Measurements from ENCODE around the gene GPR55.

Gene GPR55

DNA sequence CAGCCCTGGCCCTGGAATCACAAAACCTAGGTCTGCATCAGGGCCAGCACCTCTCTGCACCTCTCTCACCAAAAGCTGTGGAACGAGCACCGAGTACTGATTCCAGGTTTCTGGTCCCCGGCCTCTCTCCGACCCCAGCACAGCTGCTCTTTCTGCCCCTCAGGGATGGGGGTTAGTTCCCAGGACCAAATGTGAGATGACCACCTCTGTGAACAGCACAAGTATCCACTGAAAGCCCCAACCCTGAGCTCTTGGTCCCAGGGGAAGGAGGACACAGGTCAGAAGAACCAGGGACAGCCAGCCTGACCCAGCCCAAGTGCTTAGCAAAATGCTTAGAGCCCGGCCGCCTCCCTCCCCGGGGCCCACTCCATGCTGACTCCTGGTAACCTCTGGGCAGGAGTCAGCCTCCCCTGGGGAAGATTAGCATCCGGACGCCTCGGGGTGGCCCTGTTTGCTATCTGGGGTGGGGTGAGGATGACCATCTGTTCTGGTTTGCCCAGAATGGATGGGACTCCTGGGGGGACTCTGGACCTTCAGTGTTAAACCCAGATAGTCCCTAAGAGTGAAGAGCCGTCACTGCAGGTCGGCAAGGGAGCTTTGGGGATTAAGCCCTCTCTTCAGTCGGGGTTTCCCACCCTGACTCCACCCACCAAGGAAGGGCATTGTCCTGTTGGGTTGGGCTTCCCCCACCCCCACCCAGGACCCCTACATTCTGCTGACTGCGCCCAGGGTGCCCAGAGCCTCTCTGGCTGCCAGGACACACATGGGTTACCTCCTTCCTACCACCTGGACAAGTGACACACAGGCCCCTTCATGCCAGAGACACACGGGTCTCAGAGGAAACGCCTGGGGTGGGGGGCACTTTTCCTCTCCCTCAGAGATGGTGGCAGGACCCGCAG is 9.4 kb upstream of the GPR55 start:
- DNase-seq, result peak; percentile 53

DNA sequence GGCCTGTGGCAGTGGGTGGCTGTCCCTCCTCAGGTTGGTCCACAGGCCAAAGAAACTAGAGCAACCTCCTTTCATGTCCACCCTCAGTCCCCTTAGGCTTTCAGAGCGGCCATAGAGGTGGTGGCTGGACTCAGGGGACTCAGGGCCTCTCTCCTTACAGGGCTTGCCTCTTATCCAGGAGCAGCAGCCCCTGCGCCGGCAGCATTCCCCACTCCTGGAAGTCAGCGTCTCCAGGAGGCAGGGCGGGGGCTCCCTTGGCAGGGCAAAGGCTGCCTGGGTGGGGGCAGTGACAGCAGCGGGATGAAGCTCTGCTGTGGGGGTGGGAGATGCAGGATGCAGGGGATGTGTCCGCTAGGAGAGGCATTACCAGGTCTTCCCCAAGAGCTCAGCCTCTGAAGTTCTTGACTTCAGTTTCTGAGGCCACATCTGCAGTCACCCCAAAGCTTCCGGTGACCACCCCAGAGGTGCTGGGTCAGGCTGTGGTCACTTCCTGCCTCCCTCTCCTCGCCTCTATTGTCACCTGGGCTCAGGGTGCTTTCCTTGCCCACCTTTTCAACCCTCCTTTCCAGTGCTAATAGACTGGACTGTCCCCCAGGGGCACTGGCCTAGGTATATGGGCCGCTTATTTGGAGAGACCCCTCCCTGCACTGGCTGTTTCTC is 8.6 kb upstream of the GPR55 start:
- peak; percentile 56 for DNase-seq

DNA sequence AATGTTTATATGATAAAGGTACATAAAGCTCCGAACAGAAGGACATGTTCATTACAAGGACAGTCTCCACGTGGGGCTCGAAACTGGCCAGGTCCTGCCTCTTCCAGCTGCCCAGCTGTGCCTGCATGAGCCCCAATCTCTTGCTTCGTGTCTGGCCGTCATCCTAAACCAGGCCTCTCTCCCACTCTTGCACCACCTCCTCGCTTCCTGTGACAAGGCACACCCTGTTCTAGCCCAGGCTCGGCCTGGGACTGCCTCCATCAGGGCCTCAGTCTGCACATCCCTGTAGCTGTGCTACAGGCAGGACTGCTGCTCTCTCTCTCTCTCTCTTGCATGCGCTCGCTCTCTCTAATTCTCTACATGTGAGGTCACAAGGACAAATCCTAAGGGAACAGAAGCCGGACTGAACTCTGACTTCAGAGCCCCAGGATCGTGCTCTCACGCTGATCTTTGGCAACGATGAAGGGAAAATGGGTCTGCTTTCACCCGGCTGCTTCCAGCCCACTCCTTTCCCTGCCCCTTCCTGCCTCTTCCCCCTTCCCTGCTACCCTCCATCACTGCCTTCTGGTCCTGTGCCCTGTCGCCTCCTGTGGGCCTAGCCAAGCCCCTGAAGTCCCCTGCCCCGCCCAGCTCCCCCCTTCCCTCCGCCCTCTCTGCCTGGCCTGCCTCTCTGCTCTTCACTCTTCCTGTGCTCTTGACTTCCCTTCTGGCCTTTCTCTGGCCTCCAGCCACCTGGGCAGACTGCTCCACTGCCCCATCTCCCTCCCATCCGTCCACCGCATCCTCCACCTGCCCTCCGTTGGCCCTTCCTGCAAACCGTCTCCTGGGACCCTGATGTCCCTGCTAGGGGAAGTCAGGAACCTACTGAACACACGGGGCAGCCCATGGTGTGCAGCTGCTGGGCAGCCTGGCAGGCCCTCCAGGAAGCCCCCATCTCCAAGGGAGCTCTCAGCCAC is 7.8 kb upstream of the GPR55 start:
- peak; percentile 58 for DNase-seq

DNA sequence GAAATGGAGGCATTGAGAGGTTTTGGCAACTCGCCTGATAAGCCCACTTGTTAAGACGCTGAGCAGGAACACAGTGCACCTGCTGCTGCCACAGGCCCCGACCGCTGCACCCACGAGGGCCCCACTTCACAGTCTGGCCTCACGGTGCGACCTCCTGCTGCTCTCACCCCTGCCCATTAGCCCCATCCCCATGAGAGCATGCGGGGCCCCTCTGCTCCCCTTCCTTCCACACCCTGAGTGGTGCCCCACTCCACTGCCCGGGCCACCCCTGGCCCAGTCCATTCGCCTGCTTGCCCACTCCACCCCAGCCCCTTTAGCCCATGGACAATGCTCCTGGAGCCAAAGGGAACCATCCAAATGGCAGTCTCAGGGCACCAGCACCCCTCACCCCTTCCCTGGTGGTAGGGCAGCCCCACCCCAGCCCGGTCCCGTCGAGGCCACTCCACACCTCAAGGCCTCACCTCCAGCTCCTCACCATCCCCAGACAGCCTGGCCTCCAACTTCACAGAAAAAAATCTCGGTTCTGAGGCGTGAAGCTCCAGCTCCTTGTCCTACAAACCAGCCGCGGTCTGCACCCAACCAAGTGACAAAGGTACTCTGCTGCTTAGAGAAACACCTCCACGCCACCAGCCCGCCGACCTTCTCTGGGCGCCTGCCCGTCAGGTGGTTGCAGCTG is 6.7 kb upstream of the GPR55 start:
- DNase-seq, result peak; percentile 57

- peak; percentile 59 for DNase-seq
Observed at GRCh38 chr2:230930928-230931555, 6.0 kb upstream of the GPR55 start.

- DNase-seq, result peak; percentile 45
Observed at GRCh38 chr2:230930149-230930780, 5.2 kb upstream of the GPR55 start.

GRCh38 chr2:230929381-230930148 is 4.5 kb upstream of the GPR55 start:
- peak; percentile 56 for DNase-seq

GRCh38 chr2:230928701-230929380 is 3.8 kb upstream of the GPR55 start:
- DNase-seq, result peak; percentile 54

GRCh38 chr2:230927711-230928341 is 2.8 kb upstream of the GPR55 start:
- peak; percentile 68 for DNase-seq

- peak; percentile 84 for DNase-seq
Observed at GRCh38 chr2:230925879-230926765, 1.1 kb upstream of the GPR55 start.

DNA sequence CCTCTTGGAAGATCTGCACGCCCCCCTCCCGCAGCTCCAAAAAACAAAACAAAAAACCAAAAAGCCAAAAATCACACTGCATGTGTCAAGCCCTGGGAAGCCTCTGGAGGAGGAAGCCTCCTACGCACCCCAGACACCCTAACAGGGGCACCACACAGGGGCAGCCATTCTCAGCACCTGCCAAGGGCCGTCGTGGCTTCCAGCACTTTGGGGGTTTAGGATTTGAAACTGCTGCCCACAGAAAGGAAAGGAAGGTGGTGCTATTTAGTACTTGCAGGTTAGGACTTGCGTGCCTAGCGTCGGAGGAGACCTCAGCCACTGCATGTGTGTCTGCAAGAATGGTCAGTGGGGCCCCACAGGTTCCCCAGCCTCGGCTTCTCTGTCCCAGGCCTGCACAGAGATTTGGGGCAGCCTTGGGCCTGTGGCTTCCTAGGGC is 419 bp upstream of the GPR55 start:
- DNase-seq, result peak; percentile 83

- DNase-seq, result no peak
Observed at GRCh38 chr2:230924092-230924469, 961 bp downstream of the GPR55 start.

- DNase-seq, result peak; percentile 60
Observed at GRCh38 chr2:230922951-230923717, 1.9 kb downstream of the GPR55 start.

DNA sequence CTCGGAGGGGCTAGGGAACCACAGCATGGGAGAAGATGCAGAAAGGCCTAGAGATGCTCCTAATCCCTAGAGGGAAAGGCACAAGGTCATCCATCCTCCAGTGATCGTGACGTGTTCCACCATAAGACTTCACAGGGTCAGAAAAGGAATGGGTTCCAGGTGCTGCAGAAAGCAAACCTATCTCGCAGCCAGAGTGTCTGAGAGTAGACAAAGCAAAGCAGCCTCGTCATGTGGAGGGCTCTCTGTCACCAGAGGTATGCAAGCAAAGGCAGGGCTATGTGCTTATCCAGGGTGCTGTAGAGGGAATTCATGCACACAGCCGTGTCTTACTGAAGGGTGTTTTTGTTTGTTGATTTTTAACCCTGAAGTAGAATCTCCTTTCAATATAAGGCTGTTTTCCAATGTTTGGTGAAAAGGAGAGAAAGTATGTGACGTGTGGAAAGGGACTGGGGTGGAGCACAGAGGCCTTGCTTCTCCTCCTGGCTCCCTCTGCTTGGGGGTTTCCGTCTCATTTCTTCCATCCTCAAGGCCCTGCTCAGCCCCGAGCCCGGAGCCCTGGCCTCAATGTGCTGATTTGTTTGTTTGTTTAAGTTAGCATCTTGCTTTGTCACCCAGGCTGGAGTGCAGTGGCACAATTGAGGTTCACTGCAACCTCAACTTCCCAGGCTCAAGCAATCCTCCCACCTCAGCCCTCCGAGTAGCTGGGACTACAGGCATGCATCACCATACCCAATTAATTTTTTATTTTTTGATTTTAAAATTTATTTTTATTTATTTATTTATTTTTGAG is 3.0 kb downstream of the GPR55 start:
- peak; percentile 59 for DNase-seq

DNA sequence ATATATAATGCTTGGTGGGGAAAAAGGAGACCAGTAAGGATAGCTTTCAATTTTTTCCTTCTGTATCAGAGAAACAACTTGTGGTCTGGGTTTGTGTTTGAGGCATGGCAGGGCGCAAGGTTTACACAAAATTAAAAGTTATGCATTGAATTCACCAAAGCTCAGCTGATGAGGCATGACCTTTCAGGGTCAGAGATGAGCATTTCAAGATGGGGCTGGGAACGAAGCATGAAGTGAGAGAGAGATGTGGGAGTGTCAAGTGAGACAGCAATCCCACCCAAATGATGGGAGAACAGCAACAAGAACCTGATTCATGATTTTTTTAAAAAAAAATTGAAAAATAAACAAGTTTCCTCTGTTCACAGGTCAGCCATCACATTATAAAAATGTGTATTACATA is 4.9 kb downstream of the GPR55 start:
- DNase-seq, result peak; percentile 61

DNA sequence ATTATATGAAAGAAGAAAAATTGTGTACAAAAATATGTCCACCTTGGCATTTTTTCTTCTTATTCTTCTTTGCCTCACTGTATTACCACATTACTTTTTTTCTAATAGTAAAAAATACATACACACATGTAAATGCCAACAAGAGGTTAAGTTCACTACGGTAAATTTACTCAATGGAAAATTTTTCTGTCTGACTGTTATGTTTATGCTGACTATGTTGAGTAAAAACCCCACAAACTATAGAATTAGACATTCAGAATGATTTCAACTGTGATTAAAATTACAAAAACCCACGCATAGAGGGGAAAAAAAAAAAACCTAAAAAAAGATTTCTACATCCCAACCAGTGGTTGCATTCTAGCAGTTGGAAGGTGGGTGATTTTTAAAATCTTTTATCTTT is 5.4 kb downstream of the GPR55 start:
- no peak for DNase-seq

GRCh38 chr2:230919240-230919639 is 5.8 kb downstream of the GPR55 start:
- DNase-seq, result no peak

Measured in activated CD8-positive, alpha-beta memory T cell treated with anti-CD3 and anti-CD28 coated beads for 24 hours (primary cell).